Body of pancreas (tissue), 4 donors: ENCODE data around the gene ZDHHC17.

Experiments
- POLR2A ChIP-seq, 3 donors: fragments of 450-650 bp; IDR thresholded peaks; one replicate each; pipeline ENCODE4 v1.6.1; 2016; ENCODE audit warnings: antibody characterized with exemption in 3 of 3, mild to moderate bottlenecking in 2 of 3
- TF ChIP-seq, protein P1 (sequence below), 7 experiments: fragments of 450-650 bp in 4 of 7; fragments of 200-600 bp in 3 of 7; sonication (generic) in 3 of 7; IDR thresholded peaks; one replicate each; pipeline ENCODE4 v1.5.1; 2016 to 2019; ENCODE audit warnings: antibody characterized with exemption in 7 of 7

DNA sequence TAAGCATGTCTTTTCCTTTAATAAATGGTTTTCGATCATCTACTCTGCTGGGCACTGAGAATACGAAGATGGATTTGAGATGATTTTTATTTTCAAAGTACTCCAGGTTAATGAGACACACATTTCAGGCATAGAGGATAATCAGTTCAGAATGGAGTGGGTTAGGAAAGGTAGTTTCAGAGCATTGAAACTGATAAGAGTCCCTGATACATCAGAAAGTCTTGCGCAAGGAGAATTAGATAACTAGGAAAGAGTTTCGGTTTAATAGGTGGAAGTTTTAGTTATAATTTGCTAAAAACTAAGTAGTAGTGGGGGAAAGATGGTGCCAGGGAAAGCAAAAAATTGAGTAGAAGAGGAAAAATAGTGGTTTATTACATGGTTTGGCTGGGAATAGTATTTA, 50.1 kb downstream of the ZDHHC17 start:
- TF ChIP-seq POLR2A (IDR thresholded peaks at IDR 0.05) = no peak
- TF ChIP-seq, protein P1, sequence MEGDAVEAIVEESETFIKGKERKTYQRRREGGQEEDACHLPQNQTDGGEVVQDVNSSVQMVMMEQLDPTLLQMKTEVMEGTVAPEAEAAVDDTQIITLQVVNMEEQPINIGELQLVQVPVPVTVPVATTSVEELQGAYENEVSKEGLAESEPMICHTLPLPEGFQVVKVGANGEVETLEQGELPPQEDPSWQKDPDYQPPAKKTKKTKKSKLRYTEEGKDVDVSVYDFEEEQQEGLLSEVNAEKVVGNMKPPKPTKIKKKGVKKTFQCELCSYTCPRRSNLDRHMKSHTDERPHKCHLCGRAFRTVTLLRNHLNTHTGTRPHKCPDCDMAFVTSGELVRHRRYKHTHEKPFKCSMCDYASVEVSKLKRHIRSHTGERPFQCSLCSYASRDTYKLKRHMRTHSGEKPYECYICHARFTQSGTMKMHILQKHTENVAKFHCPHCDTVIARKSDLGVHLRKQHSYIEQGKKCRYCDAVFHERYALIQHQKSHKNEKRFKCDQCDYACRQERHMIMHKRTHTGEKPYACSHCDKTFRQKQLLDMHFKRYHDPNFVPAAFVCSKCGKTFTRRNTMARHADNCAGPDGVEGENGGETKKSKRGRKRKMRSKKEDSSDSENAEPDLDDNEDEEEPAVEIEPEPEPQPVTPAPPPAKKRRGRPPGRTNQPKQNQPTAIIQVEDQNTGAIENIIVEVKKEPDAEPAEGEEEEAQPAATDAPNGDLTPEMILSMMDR (IDR thresholded peaks at IDR 0.05) = no peak
